GM19328 (cell line): Measurements from ENCODE around the gene PCNP.
"Not testable (repeated sequence)": the region's sequence is repeated elsewhere in the genome, so short reads cannot be mapped to it uniquely, and the experiment has no call there.

Experiments used
- ATAC-seq: cut with Tn5 transposase; IDR thresholded peaks from one replicate; pipeline ENCODE4 v1.9.1; 2021; ENCODE audit warnings: mild to moderate bottlenecking, moderate library complexity; ENCODE audit not compliant: unreplicated experiment

The PCNP gene

GRCh38 chr3:101631098-101631796, 57.3 kb downstream of the PCNP start:
- ATAC-seq, result no peak

- not testable (repeated sequence) for ATAC-seq
Observed at GRCh38 chr3:101631959-101632358, 58.0 kb downstream of the PCNP start.

- no peak for ATAC-seq
Observed at GRCh38 chr3:101632586-101632985, 58.6 kb downstream of the PCNP start.

GRCh38 chr3:101633186-101633585, 59.2 kb downstream of the PCNP start:
- ATAC-seq, result no peak

GRCh38 chr3:101634591-101635196, 60.7 kb downstream of the PCNP start:
- ATAC-seq, result no peak

- no peak for ATAC-seq
Observed at GRCh38 chr3:101635345-101635744, 61.4 kb downstream of the PCNP start.

- peak; percentile 89 for ATAC-seq
Observed at GRCh38 chr3:101635954-101636798, 62.2 kb downstream of the PCNP start.

GRCh38 chr3:101637451-101637850, 63.5 kb downstream of the PCNP start:
- ATAC-seq, result no peak

GRCh38 chr3:101638261-101638745, 64.3 kb downstream of the PCNP start:
- no peak for ATAC-seq

- no peak for ATAC-seq
Observed at GRCh38 chr3:101639280-101639963, 65.4 kb downstream of the PCNP start.

GRCh38 chr3:101640256-101640655, 66.3 kb downstream of the PCNP start:
- ATAC-seq, result no peak

- not testable (repeated sequence) for ATAC-seq
Observed at GRCh38 chr3:101641397-101642115, 67.6 kb downstream of the PCNP start.

- ATAC-seq, result no peak
Observed at GRCh38 chr3:101642441-101642840, 68.5 kb downstream of the PCNP start.

- ATAC-seq, result no peak
Observed at GRCh38 chr3:101643009-101643844, 69.2 kb downstream of the PCNP start.
